NCI-H2196 (cell line): ENCODE results near the gene TIMM23.
"Not testable (repeated sequence)": the region's sequence is repeated elsewhere in the genome, so short reads cannot be mapped to it uniquely, and the experiment has no call there.

Experiments
- DNase-seq: peaks from one replicate; lab custom pipeline; 2025; ENCODE audit not compliant: unreplicated experiment; lab: John Stamatoyannopoulos, UW

TIMM23 gene

GRCh38 chr10:45972106-45972812 lies at the start of gene TIMM23:
Gene TIMM23, plus strand, starts transcription at chr10:45972489. Its CDS starts 136 bp downstream, at chr10:45972625.
- DNase-seq, result peak; percentile 66

DNA sequence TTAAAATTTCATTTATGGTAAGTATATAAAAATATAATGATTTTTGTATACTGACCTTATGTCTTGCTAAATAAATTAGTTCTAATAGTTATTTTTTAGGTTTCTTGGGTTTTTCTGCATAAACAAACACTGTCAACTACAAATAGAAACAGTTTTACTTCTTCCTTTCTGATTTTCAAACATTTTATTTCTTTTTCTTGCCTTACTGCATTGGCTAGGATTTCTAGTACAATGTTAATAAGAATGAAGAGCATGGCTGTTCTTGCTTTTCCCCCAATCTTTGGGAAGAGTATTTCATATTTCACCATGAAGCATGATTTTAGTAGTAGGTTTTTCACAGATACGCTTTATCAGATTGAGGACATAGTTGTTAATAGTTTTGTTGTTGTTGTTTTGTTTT lies 45.5 kb upstream of the TIMM23 start:
- DNase-seq, result not testable (repeated sequence)

GRCh38 chr10:45931305-45931704 lies 41.0 kb upstream of the TIMM23 start:
- not testable (repeated sequence) for DNase-seq

DNA sequence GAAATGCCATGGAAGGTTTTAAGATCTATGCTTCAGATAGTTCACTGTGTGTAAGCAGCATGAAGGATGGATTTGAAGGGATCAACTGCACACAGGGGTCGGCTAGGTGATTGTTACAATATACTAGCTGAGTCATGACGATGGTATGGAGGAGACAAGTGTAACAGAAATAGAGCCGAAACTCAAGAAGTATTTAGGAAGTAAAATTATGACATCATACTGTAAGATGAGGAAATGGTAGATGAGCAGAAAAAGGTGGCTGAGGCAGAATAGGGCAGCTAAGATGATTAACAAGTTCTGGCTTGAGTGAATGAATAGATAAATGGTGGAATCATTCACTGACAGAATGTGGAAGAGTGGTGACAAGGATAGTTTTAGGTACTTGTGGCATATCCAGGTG lies 37.5 kb upstream of the TIMM23 start:
- DNase-seq, result not testable (repeated sequence)

DNA sequence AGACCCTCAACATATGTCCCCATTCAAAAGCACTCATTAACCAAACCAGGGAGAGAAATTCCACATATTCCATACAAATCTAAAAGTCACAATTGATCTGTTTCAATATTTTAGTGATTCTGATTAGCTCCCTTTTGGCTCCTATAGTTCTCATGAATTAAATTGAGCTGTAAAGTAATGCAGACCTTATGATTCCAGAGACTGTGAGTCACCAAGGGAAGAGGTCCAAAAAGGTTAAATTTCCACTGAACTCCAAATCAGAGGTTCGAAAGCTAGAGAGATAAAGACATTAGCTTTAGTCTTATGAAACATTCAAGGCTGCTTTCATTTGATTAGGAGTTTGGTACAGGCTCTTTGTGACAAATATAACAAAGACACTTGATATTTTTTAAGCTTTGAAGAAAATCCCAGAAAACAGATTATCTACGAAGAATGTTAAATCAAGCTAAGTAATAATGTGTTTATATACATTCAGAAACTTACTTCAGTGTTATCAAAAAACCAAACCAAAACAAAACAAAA lies 33.1 kb upstream of the TIMM23 start:
- DNase-seq, result not testable (repeated sequence)

- DNase-seq, result not testable (repeated sequence)
Measured at GRCh38 chr10:45941196-45941595, 31.1 kb upstream of the TIMM23 start.

DNA sequence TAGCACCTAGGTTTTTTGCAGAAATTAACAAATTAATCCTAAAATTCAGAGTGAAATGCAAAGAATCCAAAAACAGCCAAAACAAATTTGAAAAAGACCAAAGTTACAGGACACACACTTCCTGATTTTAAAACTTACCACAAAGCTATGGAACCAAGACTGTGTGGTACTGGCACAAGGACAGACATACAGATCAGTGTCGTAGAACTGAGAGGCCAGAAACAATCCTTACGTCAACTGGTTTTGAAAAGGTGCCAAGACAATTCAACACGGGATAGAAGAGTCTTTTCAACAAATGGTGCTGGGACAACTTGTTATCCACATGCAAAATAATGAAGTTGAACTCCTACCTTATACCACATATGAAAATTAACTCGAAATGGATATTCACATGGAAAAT lies 26.8 kb upstream of the TIMM23 start:
- DNase-seq, result not testable (repeated sequence)

- DNase-seq, result not testable (repeated sequence)
Measured at GRCh38 chr10:45947363-45947762, 24.9 kb upstream of the TIMM23 start.

GRCh38 chr10:45948801-45949200 lies 23.5 kb upstream of the TIMM23 start:
- DNase-seq, result not testable (repeated sequence)

DNA sequence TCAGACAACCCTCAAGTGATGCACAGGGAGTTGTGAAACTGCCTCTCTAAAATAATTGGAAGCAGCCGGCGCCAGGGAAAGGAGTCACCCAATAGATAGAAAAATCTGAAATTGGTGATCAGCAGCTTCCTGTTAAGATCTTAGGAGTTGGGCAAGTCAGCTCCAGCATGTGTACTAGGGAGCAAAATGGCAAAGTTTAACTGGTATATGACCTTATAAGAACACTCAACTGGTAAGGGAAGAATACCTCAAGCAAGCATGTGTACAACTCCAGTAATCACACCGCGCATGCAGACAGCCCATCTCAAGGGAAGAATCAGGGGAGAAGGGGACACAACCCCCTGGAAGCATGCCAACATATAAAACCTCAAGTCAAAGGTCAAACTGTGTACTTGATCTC lies 17.9 kb upstream of the TIMM23 start:
- not testable (repeated sequence) for DNase-seq

DNA sequence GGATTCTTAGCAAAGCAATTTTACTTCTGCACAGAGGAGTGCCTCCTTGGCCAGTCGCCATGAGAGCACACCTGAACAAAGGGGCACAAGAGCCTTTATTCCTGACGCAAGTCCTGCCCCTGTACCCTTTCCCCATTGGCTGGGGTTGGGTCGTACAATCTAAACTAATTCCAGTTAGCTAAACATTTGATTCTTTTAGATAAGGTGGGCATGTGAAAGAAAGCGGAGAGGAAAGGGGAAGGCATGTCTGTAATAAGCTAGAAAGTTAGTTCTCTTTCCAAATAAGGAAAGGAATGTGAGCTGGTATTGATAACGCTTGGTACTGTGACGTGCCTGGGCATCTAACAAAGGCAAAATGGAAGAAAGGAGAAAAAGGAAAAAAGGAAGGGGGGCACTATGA lies 15.7 kb upstream of the TIMM23 start:
- not testable (repeated sequence) for DNase-seq

- not testable (repeated sequence) for DNase-seq
Measured at GRCh38 chr10:45957928-45958327, 14.4 kb upstream of the TIMM23 start.

GRCh38 chr10:45962686-45963452 lies 9.4 kb upstream of the TIMM23 start:
- not testable (repeated sequence) for DNase-seq

DNA sequence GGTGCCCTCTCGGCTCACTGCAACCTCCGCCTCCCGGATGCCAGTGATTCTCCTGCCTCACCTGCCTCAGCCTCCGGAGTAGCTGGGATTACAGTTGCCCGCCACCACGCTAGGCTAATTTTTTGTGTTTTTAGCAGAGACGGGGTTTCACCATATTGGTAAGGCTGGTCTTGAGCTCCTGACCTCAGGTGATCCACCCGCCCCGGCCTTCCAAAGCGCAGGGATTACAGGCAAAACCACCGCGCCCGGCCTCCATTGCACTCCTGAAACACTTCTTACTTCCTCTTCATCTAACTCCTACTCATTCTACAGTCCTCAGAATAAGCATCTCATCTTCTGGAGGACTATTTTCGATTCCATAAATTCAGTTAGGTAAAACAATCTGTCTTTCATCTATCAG lies 1.3 kb upstream of the TIMM23 start:
- not testable (repeated sequence) for DNase-seq

- DNase-seq, result not testable (repeated sequence)
Measured at GRCh38 chr10:45971742-45972105, 565 bp upstream of the TIMM23 start.

DNA sequence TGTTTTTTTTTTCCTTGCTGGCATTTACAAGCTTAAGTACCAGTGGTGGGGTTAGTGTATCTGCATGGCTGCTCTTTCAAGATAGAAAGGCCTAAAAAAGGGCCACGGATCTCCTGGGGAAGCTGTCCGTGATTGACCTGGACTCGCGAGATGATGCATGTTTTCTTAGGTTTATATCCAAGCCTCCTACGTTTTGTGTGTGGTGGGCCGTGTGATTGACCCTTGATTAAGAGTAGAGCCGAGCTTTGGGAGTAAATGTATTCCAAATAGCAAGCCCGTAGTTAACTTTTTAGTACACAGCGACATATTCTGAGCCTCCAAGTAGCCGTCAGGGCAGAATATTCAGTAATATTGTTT lies 502 bp downstream of the TIMM23 start:
- not testable (repeated sequence) for DNase-seq

DNA sequence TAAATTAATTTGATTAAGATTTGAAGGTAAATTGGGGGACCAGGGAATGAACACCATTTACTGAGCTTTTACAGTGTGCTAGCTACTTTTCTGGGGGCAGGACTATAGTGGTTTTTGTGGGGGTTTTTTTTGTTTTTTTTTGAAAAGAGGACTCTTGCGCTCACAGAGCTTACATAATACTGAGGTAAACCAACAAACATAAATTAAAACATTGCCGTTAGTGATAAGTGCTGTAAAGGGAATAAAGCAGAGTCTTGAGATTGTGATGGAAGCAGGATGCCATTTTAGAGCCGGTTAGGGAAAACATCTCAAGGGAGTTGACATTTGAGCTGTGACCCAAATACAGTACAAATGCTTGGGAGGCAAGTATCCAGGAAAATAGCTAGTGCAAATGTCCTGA lies 1.8 kb downstream of the TIMM23 start:
- not testable (repeated sequence) for DNase-seq

GRCh38 chr10:45978554-45978953 lies 6.3 kb downstream of the TIMM23 start:
- not testable (repeated sequence) for DNase-seq

- DNase-seq, result not testable (repeated sequence)
Measured at GRCh38 chr10:45981367-45981766, 9.1 kb downstream of the TIMM23 start.

DNA sequence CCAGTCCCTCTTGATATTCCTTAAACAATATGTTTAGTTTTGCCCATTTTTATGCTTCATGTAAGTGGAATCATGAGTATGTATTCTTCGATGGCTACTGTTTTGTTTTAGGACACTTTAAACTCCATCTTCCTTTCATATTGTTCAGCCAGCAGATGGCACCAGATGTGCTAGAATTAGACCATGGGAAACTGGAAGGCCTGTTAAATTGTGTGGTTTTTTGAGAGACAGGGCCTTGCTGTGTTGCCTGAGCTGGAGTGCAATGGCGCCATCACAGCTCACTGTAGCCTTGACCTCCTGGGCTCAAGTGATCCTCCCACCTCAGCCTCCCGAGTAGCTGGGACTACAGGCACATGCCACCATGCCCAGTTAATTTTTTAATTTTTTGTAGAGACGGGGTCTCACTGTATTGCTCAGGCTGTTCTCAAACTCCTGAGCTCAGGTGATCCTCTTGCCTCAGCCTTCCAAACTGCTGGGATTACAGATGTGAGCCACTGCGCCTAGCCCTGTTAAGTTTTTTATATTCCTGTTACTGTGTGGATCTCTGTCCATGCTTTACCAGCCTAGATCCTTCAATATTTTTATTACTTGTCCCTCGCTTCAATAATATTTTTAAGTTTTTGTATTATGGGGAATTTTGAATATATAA lies 11.4 kb downstream of the TIMM23 start:
- DNase-seq, result not testable (repeated sequence)

DNA sequence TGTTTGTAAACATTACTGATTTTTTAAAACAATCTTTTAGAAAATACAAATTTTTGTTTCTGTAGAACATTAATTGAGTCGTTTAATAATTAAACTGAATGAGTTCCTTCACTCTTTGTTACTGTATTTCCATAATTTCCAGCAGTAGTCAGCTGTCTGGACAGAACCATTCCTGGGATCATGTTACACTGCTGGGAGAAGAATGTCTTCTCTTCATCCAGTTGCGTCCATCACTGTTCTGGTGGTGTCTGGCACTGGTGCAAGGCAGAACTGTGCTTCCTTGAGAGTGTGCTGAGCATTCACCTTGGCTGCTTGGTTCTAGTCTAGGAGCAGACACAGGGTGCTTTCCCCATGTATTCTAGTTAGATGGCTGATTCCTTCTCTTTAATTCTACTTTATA lies 12.2 kb downstream of the TIMM23 start:
- not testable (repeated sequence) for DNase-seq

GRCh38 chr10:45985590-45985989 lies 13.3 kb downstream of the TIMM23 start:
- not testable (repeated sequence) for DNase-seq
